Measurements from ENCODE around the gene TSSK6. TPM values are rescaled to one million over a fixed set of nuclear protein-coding genes. Genes with fewer than 3 reads are reported as not detected.
A peak's percentile ranks its signal among the peaks of the same experiment; 100 is the strongest.

The TSSK6 gene
- total and polyA plus RNA-seq, 4 donors, result 0.21 to 2.3 (median 1.1) TPM

- no peaks in the 10 kb centered on the region for H3K4me1 ChIP-seq (ENCODE audit: control insufficient read depth in 4 of 4, insufficient read depth in 4 of 4, low read length in 3 of 4)
- H3K9ac ChIP-seq (ENCODE audit: low read depth in 1 of 2, low read length in 2 of 2), result no peak overlapping the region
- no peaks in the 10 kb centered on the region for H3K27me3 ChIP-seq (ENCODE audit: control insufficient read depth in 4 of 4, insufficient read depth in 4 of 4, low read length in 3 of 4)
- peak; percentile 59 for DNase-seq (ENCODE audit: low spot score)
- no peak overlapping the region for H3K4me3 ChIP-seq (ENCODE audit: low read depth in 1 of 3, low read length in 3 of 3)
- TF ChIP-seq NR2F2 (IDR thresholded peaks at IDR 0.05) (no peak), CTCF (IDR thresholded peaks at IDR 0.05; ENCODE audit: low read depth, low read length, missing input control) (peak; percentile 54), RAD21 (IDR thresholded peaks at IDR 0.05) (peak in 1 of 2 donors; percentile 56)
- no peak overlapping the region for H3K27ac ChIP-seq (ENCODE audit: low read depth in 1 of 2, low read length in 2 of 2)
- no peaks in the 10 kb centered on the region for H3K36me3 ChIP-seq (ENCODE audit: control insufficient read depth in 4 of 4, insufficient read depth in 3 of 4, low read depth in 1 of 4, low read length in 3 of 4)
- no peaks in the 10 kb centered on the region for H3K9me3 ChIP-seq (ENCODE audit: control insufficient read depth in 4 of 4, low read length in 3 of 4)
- WGBS, result 69% methylated on average over 34 of the region's 34 CpGs
Measured at GRCh38 chr19:19554074-19555023, 39.0 kb upstream of the TSSK6 start.

GRCh38 chr19:19553670-19554069 is 38.3 kb upstream of the TSSK6 start:
- no peak for TF ChIP-seq ATF3 (IDR thresholded peaks at IDR 0.05)
- TF ChIP-seq TAF1 (conservative IDR thresholded peaks at IDR 0.05), result no peak
- TF ChIP-seq YY1 (IDR thresholded peaks at IDR 0.05), result no peak
- no peak for TF ChIP-seq NR2F2 (IDR thresholded peaks at IDR 0.05)
- no peak for TF ChIP-seq MAX (IDR thresholded peaks at IDR 0.05)
- no peak for TF ChIP-seq RXRA (IDR thresholded peaks at IDR 0.05)
- no peak for TF ChIP-seq ZBTB33 (IDR thresholded peaks at IDR 0.05)
- no peak for TF ChIP-seq REST (IDR thresholded peaks at IDR 0.05)
- no peak for TF ChIP-seq GABPA (IDR thresholded peaks at IDR 0.05 in 1 of 2, conservative IDR thresholded peaks at IDR 0.05 in 1 of 2)
- TF ChIP-seq HNF4A (conservative IDR thresholded peaks at IDR 0.05), result no peak
- TF ChIP-seq RAD21 (IDR thresholded peaks at IDR 0.05), result no peak
- no peak for TF ChIP-seq FOXA2 (IDR thresholded peaks at IDR 0.05)
- no peak for TF ChIP-seq FOXA1 (IDR thresholded peaks at IDR 0.05)
- TF ChIP-seq JUND (IDR thresholded peaks at IDR 0.05), result no peak
- no peaks in the 10 kb centered on the region for H3K9me3 ChIP-seq (ENCODE audit: control insufficient read depth in 4 of 4, low read length in 3 of 4)
- no peak for DNase-seq (ENCODE audit: low spot score)
- H3K27ac ChIP-seq (ENCODE audit: low read depth in 1 of 2, low read length in 2 of 2), result no peak overlapping the region
- H3K27me3 ChIP-seq (ENCODE audit: control insufficient read depth in 4 of 4, insufficient read depth in 4 of 4, low read length in 3 of 4), result peaks cover 0 to 5% (median 0%) of the 10 kb centered on the region in 4 donors
- no peak overlapping the region for H3K4me3 ChIP-seq (ENCODE audit: low read depth in 1 of 3, low read length in 3 of 3)
- no peaks in the 10 kb centered on the region for H3K4me1 ChIP-seq (ENCODE audit: control insufficient read depth in 4 of 4, insufficient read depth in 4 of 4, low read length in 3 of 4)
- H3K36me3 ChIP-seq (ENCODE audit: control insufficient read depth in 4 of 4, insufficient read depth in 3 of 4, low read depth in 1 of 4, low read length in 3 of 4), result no peaks in the 10 kb centered on the region
- 86% methylated on average over 10 of the region's 10 CpGs for WGBS
- no peak overlapping the region for H3K9ac ChIP-seq (ENCODE audit: low read depth in 1 of 2, low read length in 2 of 2)

Data from liver (tissue), 9 donors.